HG02938 (cell line): ENCODE measurements around the gene PLOD2.

Experiments
- ATAC-seq: cut with Tn5 transposase; IDR thresholded peaks from one replicate; pipeline ENCODE4 v1.9.1; 2021; ENCODE audit warnings: mild to moderate bottlenecking, moderate library complexity; ENCODE audit not compliant: unreplicated experiment

PLOD2 gene

GRCh38 chr3:146052056-146052790 lies 108.8 kb downstream of the PLOD2 start:
- ATAC-seq, result no peak

GRCh38 chr3:146050691-146051090 lies 110.3 kb downstream of the PLOD2 start:
- no peak for ATAC-seq

- no peak for ATAC-seq
These were observed 113.5 kb downstream of the PLOD2 start for GRCh38 chr3:146047485-146047884.

- ATAC-seq, result no peak
These were observed 116.9 kb downstream of the PLOD2 start for GRCh38 chr3:146044046-146044445.

GRCh38 chr3:146040630-146041029 lies 120.4 kb downstream of the PLOD2 start:
- no peak for ATAC-seq

GRCh38 chr3:146037697-146038096 lies 123.3 kb downstream of the PLOD2 start:
- ATAC-seq, result no peak

GRCh38 chr3:146036281-146036680 lies 124.7 kb downstream of the PLOD2 start:
- ATAC-seq, result no peak

- no peak for ATAC-seq
These were observed 125.6 kb downstream of the PLOD2 start for GRCh38 chr3:146035366-146035765.

- ATAC-seq, result no peak
These were observed 127.0 kb downstream of the PLOD2 start for GRCh38 chr3:146033950-146034349.

GRCh38 chr3:146026547-146026946 lies 134.4 kb downstream of the PLOD2 start:
- no peak for ATAC-seq

GRCh38 chr3:146024260-146024659 lies 136.7 kb downstream of the PLOD2 start:
- no peak for ATAC-seq

- no peak for ATAC-seq
These were observed 140.0 kb downstream of the PLOD2 start for GRCh38 chr3:146020969-146021368.

- ATAC-seq, result no peak
These were observed 141.5 kb downstream of the PLOD2 start for GRCh38 chr3:146019508-146019907.
